Neuronal stem cell (in vitro differentiated cells): Measurements from ENCODE around the gene SOX5.

Source experiments
- DNase-seq: peaks from one replicate; pipeline ENCODE4 v3.0.0-alpha.2; 2013; ENCODE audit warnings: low spot score
- H2AFZ ChIP-seq: one replicate; pipeline ENCODE4 v1.6.1; 2013; ENCODE audit warnings: mild to moderate bottlenecking, low read length, inconsistent platforms
- H2AK5ac ChIP-seq: 2 replicates; pipeline ENCODE4 v1.6.1; 2013; ENCODE audit warnings: low read depth, mild to moderate bottlenecking, inconsistent platforms, low read length, moderate library complexity, mixed read lengths
- H2BK120ac ChIP-seq: 2 replicates; pipeline ENCODE4 v1.6.1; 2013; ENCODE audit warnings: low read depth, mild to moderate bottlenecking, inconsistent platforms, low read length, moderate library complexity, mixed read lengths
- H2BK12ac ChIP-seq: one replicate; pipeline ENCODE4 v1.6.1; 2013; ENCODE audit warnings: low read length, inconsistent platforms
- H2BK15ac ChIP-seq: 2 replicates; pipeline ENCODE4 v1.6.1; 2013; ENCODE audit warnings: mild to moderate bottlenecking, low read length, inconsistent platforms, mixed read lengths
- H2BK5ac ChIP-seq: one replicate; pipeline ENCODE4 v1.6.1; 2013; ENCODE audit warnings: inconsistent platforms, mild to moderate bottlenecking, low read length, moderate library complexity
- H3K14ac ChIP-seq: one replicate; pipeline ENCODE4 v1.6.1; 2013; ENCODE audit warnings: low read length, inconsistent platforms
- H3K18ac ChIP-seq: 2 replicates; pipeline ENCODE4 v1.6.1; 2013; ENCODE audit warnings: low read length, inconsistent platforms
- H3K23ac ChIP-seq: 2 replicates; pipeline ENCODE4 v1.6.1; 2013; ENCODE audit warnings: low read depth, mild to moderate bottlenecking, mixed read lengths, low read length, inconsistent platforms; ENCODE audit not compliant: poor library complexity
- H3K27ac ChIP-seq: replicated peaks from 3 replicates; pipeline ENCODE4 v1.5.1; 2013; ENCODE audit warnings: low read length, inconsistent platforms
- H3K27me3 ChIP-seq, 3 experiments: 2 replicates each; pipeline ENCODE4 v1.6.1; 2013; ENCODE audit warnings: low read length in 3 of 3, mild to moderate bottlenecking in 2 of 3, inconsistent platforms in 1 of 3, low read depth in 1 of 3, mixed read lengths in 1 of 3, moderate library complexity in 1 of 3; ENCODE audit not compliant: control insufficient read depth in 3 of 3, insufficient read depth in 3 of 3
- H3K36me3 ChIP-seq, 2 donors: replicated peaks in 1 of 2; 2 replicates each; pipeline ENCODE4 v1.6.1; 2013; ENCODE audit warnings: low read length in 2 of 2; ENCODE audit not compliant: control insufficient read depth in 2 of 2, insufficient read depth in 2 of 2
- H3K4ac ChIP-seq: 2 replicates; pipeline ENCODE4 v1.6.1; 2013; ENCODE audit warnings: inconsistent platforms, mild to moderate bottlenecking, low read length, moderate library complexity
- H3K4me1 ChIP-seq, 2 donors: 1 replicate in 1 of 2; 2 replicates in 1 of 2; pipeline ENCODE4 v1.6.1; 2013; ENCODE audit warnings: low read length in 2 of 2, low read depth in 1 of 2; ENCODE audit not compliant: control insufficient read depth in 2 of 2, insufficient read depth in 1 of 2
- H3K4me2 ChIP-seq: one replicate; pipeline ENCODE4 v1.6.1; 2013; ENCODE audit warnings: mild to moderate bottlenecking, low read length, inconsistent platforms; ENCODE audit not compliant: insufficient read depth, poor library complexity, severe bottlenecking
- H3K4me3 ChIP-seq, 2 donors: 2 replicates each; pipeline ENCODE4 v1.5.1; 2013; ENCODE audit warnings: low read length in 2 of 2, mild to moderate bottlenecking in 2 of 2, inconsistent platforms in 1 of 2, moderate library complexity in 1 of 2
- H3K79me1 ChIP-seq: one replicate; pipeline ENCODE4 v1.6.1; 2013; ENCODE audit warnings: low read depth, mild to moderate bottlenecking, inconsistent platforms, low read length, moderate library complexity
- H3K9ac ChIP-seq: one replicate; pipeline ENCODE4 v1.6.1; 2013; ENCODE audit warnings: mild to moderate bottlenecking, low read depth, low read length, inconsistent platforms; ENCODE audit not compliant: poor library complexity
- H3K9me3 ChIP-seq, 2 donors: replicated peaks in 1 of 2; 2 replicates each; pipeline versions ENCODE3 to v1.6.1; 2013; ENCODE audit warnings: low read length in 2 of 2, mild to moderate bottlenecking in 2 of 2, inconsistent platforms in 1 of 2, low read depth in 1 of 2, mixed read lengths in 1 of 2, moderate library complexity in 1 of 2; ENCODE audit not compliant: control insufficient read depth in 2 of 2, insufficient read depth in 1 of 2
- H4K8ac ChIP-seq: one replicate; pipeline ENCODE4 v1.6.1; 2013; ENCODE audit warnings: low read depth, mild to moderate bottlenecking, inconsistent platforms, low read length, moderate library complexity
- H4K91ac ChIP-seq: one replicate; pipeline ENCODE4 v1.6.1; 2013; ENCODE audit warnings: low read length, low read depth, mild to moderate bottlenecking, inconsistent platforms; ENCODE audit not compliant: poor library complexity
- WGBS, 2 donors: extraction: QIAGEN DNeasy Blood & Tissue Kit; methylation state at CpG; one replicate each; pipeline ENCODE4 v1.1.7; 2013; ENCODE audit warnings: missing lambda C conversion rate in 2 of 2, mixed read lengths in 1 of 2; ENCODE audit not compliant: insufficient read length in 2 of 2, insufficient replicate concordance in 1 of 2; ENCODE audit errors: extremely low coverage in 2 of 2; 5-methylcytosine and 5-hydroxymethylcytosine counted together

Gene SOX5

DNA sequence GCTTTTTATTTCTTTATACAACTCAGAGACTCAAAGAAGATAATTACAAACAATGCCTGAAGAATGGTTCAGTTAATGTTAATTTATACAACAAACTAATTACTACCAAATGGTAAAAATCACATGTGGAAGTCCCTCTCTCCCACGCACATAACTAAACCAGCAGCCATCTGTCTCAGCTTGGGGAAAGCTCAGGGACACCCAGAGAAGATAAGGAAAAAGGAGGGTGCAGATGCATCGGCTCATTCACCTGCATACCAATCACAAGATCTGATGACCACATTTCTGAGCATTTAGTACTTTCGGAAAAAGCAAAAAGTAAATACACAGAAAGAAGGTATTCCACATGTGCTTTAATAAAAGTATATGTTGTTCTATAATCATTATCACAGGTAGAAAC lies 136.3 kb downstream of the SOX5 start:
- H2AK5ac ChIP-seq, result no peak overlapping the region
- no CpG with 5 or more reads among the region's 3 CpGs for WGBS, 2 donors

DNA sequence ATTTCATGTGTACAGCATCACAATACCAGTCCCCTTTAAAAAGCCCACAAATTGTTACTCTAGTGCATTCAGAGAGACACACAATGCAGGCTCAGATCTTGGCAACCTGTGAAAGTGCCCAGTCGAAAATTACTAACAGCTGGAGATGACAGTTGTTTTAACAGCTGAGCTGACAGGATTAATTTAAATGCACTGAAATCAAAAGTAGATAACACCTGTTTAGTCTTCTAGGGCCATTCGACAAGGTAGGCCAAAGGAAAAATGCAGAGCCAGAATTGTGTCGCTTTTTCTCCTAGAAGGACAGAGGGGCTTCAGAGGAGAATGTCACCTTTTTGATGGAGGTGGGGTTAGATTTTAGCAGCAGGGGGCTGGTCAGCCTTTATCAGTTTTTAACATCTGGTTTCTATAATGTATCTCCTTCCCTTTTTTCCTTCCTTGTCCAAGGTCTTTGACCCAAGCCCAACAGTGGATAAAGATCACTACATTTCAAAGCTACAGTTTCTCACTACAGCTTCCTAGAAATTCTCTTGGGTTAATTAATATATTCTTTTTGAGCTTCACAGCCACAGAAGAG lies 139.1 kb downstream of the SOX5 start:
- no CpG with 5 or more reads among the region's 3 CpGs for WGBS, 2 donors

More for the DNA sequence above, 136.3 kb downstream of the SOX5 start:
- Histone ChIP-seq H3K27me3 (peaks cover 0 to 2% (median 0%) of the 10 kb centered on the region in 3 experiments), H3K79me1 (peaks cover 2% of the 10 kb centered on the region), H2BK12ac (no peak overlapping the region), H3K4me2 (no peak overlapping the region), H3K23ac (no peak overlapping the region), H2AFZ (no peak overlapping the region), H2BK5ac (no peak overlapping the region), H2BK15ac (no peak overlapping the region), H3K9ac (no peak overlapping the region), H3K4me3 (no peak overlapping the region), H2BK120ac (no peak overlapping the region), H3K4me1 (peaks cover 4 to 6% of the 10 kb centered on the region in 2 donors), H3K14ac (no peak overlapping the region), H3K4ac (no peak overlapping the region), H3K36me3 (peaks cover 0 to 2% of the 10 kb centered on the region in 2 donors), H3K18ac (no peak overlapping the region), H4K8ac (no peak overlapping the region), H4K91ac (no peak overlapping the region), H3K9me3 (no peaks in the 10 kb centered on the region), H3K27ac (no peak overlapping the region)
- DNase-seq, result no peak

GRCh38 chr12:23803540-23803939 lies 145.9 kb downstream of the SOX5 start:
- Histone ChIP-seq H3K23ac (no peak overlapping the region), H3K9ac (no peak overlapping the region), H3K9me3 (no peaks in the 10 kb centered on the region), H3K18ac (no peak overlapping the region), H2BK15ac (no peak overlapping the region), H3K4me1 (peaks cover 0 to 2% of the 10 kb centered on the region in 2 donors), H2BK120ac (no peak overlapping the region), H3K4ac (no peak overlapping the region), H3K79me1 (peaks cover 1% of the 10 kb centered on the region), H4K91ac (no peak overlapping the region), H3K14ac (no peak overlapping the region), H2AK5ac (no peak overlapping the region), H4K8ac (no peak overlapping the region), H3K4me2 (no peak overlapping the region), H3K36me3 (peaks cover 0 to 5% of the 10 kb centered on the region in 2 donors), H2BK12ac (no peak overlapping the region), H3K4me3 (no peak overlapping the region), H3K27ac (no peak overlapping the region), H2AFZ (no peak overlapping the region), H3K27me3 (no peaks in the 10 kb centered on the region), H2BK5ac (no peak overlapping the region)
- no peak for DNase-seq
- no CpG with 5 or more reads among the region's 2 CpGs for WGBS, 2 donors

More for the DNA sequence above, 139.1 kb downstream of the SOX5 start:
- Histone ChIP-seq H3K9ac (no peak overlapping the region), H3K23ac (no peak overlapping the region), H3K36me3 (peaks cover 0 to 5% of the 10 kb centered on the region in 2 donors), H4K91ac (no peak overlapping the region), H3K4ac (no peak overlapping the region), H2BK12ac (no peak overlapping the region), H2BK120ac (no peak overlapping the region), H2AFZ (no peak overlapping the region), H3K27me3 (no peaks in the 10 kb centered on the region), H3K18ac (no peak overlapping the region), H2AK5ac (no peak overlapping the region), H3K79me1 (no peaks in the 10 kb centered on the region), H3K4me1 (peaks cover 6% of the 10 kb centered on the region in 2 donors), H2BK5ac (no peak overlapping the region), H3K9me3 (no peaks in the 10 kb centered on the region), H2BK15ac (no peak overlapping the region), H3K4me3 (no peak overlapping the region), H3K14ac (no peak overlapping the region), H3K27ac (no peak overlapping the region), H4K8ac (no peak overlapping the region), H3K4me2 (no peak overlapping the region)
- DNase-seq, result no peak

DNA sequence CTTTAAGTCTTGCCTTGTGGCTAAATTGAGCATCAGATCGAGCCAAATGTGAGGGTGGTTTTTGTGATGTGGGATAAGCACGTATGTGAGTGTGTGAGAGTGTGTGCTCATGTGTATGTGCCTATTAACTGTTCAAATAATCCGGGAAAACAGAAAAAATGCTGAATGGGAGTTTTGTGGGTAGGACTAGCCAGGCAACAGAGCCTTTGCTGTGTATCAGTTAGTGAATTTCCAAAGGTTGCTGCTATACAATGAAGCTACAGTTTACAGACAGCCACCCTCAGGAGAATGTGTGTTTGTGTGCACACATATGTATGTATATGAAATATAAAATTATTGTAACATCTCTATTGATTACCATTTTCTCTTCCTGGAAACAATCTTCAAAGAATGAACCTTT lies 154.0 kb downstream of the SOX5 start:
- H3K27ac ChIP-seq, result no peak overlapping the region

More for the DNA sequence above, 154.0 kb downstream of the SOX5 start:
- Histone ChIP-seq H3K14ac (no peak overlapping the region), H3K27me3 (no peaks in the 10 kb centered on the region), H2AFZ (no peak overlapping the region), H4K8ac (no peak overlapping the region), H3K9me3 (no peaks in the 10 kb centered on the region), H3K4me2 (no peak overlapping the region), H2BK12ac (no peak overlapping the region), H2BK5ac (no peak overlapping the region), H3K36me3 (no peaks in the 10 kb centered on the region), H3K4me3 (no peak overlapping the region), H3K4me1 (peaks cover 0 to 2% of the 10 kb centered on the region in 2 donors), H3K9ac (no peak overlapping the region), H3K4ac (no peak overlapping the region), H2BK15ac (no peak overlapping the region), H3K18ac (no peak overlapping the region), H2AK5ac (no peak overlapping the region), H2BK120ac (no peak overlapping the region), H3K23ac (no peak overlapping the region), H4K91ac (no peak overlapping the region), H3K79me1 (no peaks in the 10 kb centered on the region)
- WGBS, 2 donors, result no CpG with 5 or more reads among the region's 3 CpGs
- no peak for DNase-seq
